ENCODE data around the gene CTNS.
A peak's percentile ranks its signal among the peaks of the same experiment; 100 is the strongest.

The CTNS gene

GRCh38 chr17:3622977-3623594, 13.5 kb upstream of the CTNS start:
- DNase-seq (ENCODE audit: low read depth in 2 of 2), result no peak

- no peak for DNase-seq (ENCODE audit: low read depth in 2 of 2)
Measured at GRCh38 chr17:3626831-3627768, 9.5 kb upstream of the CTNS start.

GRCh38 chr17:3627769-3628167, 8.8 kb upstream of the CTNS start:
- no peak for DNase-seq (ENCODE audit: low read depth in 2 of 2)

GRCh38 chr17:3630781-3631180, 5.8 kb upstream of the CTNS start:
- no peak for DNase-seq (ENCODE audit: low read depth in 2 of 2)

- no peak for DNase-seq (ENCODE audit: low read depth in 2 of 2)
Measured at GRCh38 chr17:3632287-3632686, 4.3 kb upstream of the CTNS start.

- no peak for DNase-seq (ENCODE audit: low read depth in 2 of 2)
Measured at GRCh38 chr17:3635474-3636153, 946 bp upstream of the CTNS start.

GRCh38 chr17:3636908-3637373, 381 bp downstream of the CTNS start:
- DNase-seq (ENCODE audit: low read depth in 2 of 2), result no peak

GRCh38 chr17:3639981-3640596, 3.5 kb downstream of the CTNS start:
- peak in 1 of 2 donors; percentile 41 for DNase-seq (ENCODE audit: low read depth in 2 of 2)

- no peak for DNase-seq (ENCODE audit: low read depth in 2 of 2)
Measured at GRCh38 chr17:3641014-3641413, 4.5 kb downstream of the CTNS start.

- no peak for DNase-seq (ENCODE audit: low read depth in 2 of 2)
Measured at GRCh38 chr17:3641717-3642486, 5.3 kb downstream of the CTNS start.

GRCh38 chr17:3643889-3644349, 7.4 kb downstream of the CTNS start:
- DNase-seq (ENCODE audit: low read depth in 2 of 2), result no peak

GRCh38 chr17:3645310-3645709, 8.8 kb downstream of the CTNS start:
- no peak for DNase-seq (ENCODE audit: low read depth in 2 of 2)

GRCh38 chr17:3647251-3647650, 10.7 kb downstream of the CTNS start:
- DNase-seq (ENCODE audit: low read depth in 2 of 2), result no peak

- peak in 1 of 2 donors; percentile 44 for DNase-seq (ENCODE audit: low read depth in 2 of 2)
Measured at GRCh38 chr17:3647769-3648555, 11.4 kb downstream of the CTNS start.

GRCh38 chr17:3655766-3656165, 19.2 kb downstream of the CTNS start:
- no peak for DNase-seq (ENCODE audit: low read depth in 2 of 2)

GRCh38 chr17:3656353-3656752, 19.8 kb downstream of the CTNS start:
- DNase-seq (ENCODE audit: low read depth in 2 of 2), result no peak

- no peak for DNase-seq (ENCODE audit: low read depth in 2 of 2)
Measured at GRCh38 chr17:3656755-3657587, 20.4 kb downstream of the CTNS start.

- DNase-seq (ENCODE audit: low read depth in 2 of 2), result no peak
Measured at GRCh38 chr17:3657588-3657869, 21.0 kb downstream of the CTNS start.
